Measurements from ENCODE around the gene RHBDL3.

RHBDL3 gene

DNA sequence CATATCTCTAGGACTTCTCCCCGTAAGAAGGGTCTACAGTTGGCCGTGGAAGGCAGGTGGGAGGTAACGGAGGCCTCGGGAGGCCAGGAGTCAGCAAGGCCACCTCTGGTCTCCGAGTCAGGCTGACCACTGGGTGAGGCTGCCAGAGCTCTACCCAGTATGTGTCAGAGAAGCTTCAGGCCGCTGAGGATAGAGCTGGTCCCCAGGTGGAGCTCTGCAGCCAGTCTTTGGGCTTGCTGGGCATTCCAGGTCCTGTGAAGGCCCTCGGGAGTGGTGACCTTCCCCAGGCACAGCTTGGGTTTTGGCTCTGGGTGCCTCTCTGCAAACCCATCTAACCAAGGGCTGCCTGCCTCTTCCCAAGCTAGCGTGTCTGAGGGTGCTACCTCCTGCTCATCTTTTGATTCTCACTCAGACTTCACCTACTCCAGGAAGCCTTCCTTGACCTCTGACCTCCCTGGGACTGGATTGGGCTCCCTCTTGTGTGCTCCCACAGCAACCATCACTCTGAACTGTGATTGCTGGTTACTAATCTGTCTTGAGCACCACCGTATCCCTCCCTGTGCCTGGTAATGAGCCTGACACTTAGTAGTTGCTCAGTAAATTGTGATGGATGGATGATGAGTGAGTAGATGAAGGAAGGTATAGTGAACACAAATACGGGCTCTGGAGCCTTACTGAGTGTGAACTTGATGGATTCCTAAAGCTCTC, 22.3 kb downstream of the RHBDL3 start:
- DNase-seq (ENCODE audit: low read depth): no peak
- TF ChIP-seq, protein P1, sequence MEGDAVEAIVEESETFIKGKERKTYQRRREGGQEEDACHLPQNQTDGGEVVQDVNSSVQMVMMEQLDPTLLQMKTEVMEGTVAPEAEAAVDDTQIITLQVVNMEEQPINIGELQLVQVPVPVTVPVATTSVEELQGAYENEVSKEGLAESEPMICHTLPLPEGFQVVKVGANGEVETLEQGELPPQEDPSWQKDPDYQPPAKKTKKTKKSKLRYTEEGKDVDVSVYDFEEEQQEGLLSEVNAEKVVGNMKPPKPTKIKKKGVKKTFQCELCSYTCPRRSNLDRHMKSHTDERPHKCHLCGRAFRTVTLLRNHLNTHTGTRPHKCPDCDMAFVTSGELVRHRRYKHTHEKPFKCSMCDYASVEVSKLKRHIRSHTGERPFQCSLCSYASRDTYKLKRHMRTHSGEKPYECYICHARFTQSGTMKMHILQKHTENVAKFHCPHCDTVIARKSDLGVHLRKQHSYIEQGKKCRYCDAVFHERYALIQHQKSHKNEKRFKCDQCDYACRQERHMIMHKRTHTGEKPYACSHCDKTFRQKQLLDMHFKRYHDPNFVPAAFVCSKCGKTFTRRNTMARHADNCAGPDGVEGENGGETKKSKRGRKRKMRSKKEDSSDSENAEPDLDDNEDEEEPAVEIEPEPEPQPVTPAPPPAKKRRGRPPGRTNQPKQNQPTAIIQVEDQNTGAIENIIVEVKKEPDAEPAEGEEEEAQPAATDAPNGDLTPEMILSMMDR (conservative IDR thresholded peaks at IDR 0.05; ENCODE audit: control insufficient read depth, insufficient read depth, low read depth, low read length): no peak
- H3K4me3 ChIP-seq (ENCODE audit: control insufficient read depth, low read depth, low read length): no peak overlapping the region

DNA sequence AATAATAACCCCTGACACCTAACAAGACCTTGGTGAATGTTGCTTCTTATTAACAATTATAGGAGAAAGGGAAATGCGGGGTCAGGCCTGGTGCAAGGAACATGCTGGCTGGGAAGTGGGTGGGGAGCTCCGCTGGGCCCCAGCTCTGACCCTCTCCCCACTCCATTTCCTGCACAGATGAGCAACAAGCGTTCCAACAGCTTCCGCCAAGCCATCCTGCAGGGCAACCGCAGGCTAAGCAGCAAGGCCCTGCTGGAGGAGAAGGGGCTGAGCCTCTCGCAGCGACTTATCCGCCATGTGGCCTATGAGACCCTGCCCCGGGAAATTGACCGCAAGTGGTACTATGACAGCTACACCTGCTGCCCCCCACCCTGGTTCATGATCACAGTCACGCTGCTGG, 23.0 kb downstream of the RHBDL3 start:
- TF ChIP-seq, protein P1 (conservative IDR thresholded peaks at IDR 0.05; ENCODE audit: control insufficient read depth, insufficient read depth, low read depth, low read length): no peak
- no peak for DNase-seq (ENCODE audit: low read depth)
- no peak overlapping the region for H3K4me3 ChIP-seq (ENCODE audit: control insufficient read depth, low read depth, low read length)

DNA sequence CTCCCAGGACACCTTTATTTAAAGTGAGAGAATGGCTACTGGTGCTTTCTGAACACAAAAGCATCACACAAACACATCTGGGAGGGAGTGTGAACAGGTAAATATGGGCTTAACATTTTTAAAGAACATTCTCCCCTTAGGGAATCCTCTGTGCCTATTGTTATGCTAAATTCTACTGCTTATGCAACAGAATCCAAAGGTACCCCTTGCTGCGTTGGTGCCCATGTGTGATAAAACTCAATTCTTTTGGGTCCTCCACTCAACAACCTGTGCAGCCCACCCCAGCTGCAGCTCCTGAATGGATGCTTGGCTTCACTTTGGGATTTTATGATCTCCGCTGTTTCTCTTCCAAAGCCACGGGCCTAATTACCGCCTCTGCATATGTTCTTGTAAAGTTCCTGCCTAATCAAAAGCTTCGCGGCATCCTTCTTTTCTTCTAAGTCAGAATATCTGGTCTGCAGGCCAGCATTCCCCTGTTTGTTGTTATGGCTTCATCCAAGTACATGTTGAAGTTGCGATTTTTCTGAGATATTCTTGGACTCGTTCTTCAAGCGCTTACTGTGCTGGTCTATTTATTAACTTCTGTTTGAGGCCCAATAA, 23.9 kb downstream of the RHBDL3 start:
- H3K4me3 ChIP-seq (ENCODE audit: control insufficient read depth, low read depth, low read length): no peak overlapping the region
- TF ChIP-seq, protein P1 (conservative IDR thresholded peaks at IDR 0.05; ENCODE audit: control insufficient read depth, insufficient read depth, low read depth, low read length): no peak
- no peak for DNase-seq (ENCODE audit: low read depth)

DNA sequence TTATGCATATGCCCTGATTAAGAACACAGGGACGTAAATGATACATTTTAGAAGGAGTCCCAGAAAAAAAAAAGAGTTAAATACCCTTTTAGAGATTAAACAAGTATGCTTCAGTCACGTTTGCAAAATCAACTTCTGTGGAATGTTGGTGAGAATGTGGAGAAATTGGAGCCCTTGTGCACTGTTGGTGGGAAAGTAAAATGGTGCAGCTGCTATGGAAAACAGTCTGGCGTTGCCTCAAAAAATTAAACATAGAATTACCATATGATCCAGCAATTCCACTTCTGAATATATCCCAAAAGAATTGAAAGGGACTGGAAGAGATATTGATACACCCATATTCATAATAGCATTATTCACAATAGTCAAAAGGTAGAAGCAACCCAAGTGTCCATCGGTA, 26.5 kb downstream of the RHBDL3 start:
- DNase-seq (ENCODE audit: low read depth): no peak
- TF ChIP-seq, protein P1 (conservative IDR thresholded peaks at IDR 0.05; ENCODE audit: control insufficient read depth, insufficient read depth, low read depth, low read length): no peak
- H3K4me3 ChIP-seq (ENCODE audit: control insufficient read depth, low read depth, low read length): no peak overlapping the region

DNA sequence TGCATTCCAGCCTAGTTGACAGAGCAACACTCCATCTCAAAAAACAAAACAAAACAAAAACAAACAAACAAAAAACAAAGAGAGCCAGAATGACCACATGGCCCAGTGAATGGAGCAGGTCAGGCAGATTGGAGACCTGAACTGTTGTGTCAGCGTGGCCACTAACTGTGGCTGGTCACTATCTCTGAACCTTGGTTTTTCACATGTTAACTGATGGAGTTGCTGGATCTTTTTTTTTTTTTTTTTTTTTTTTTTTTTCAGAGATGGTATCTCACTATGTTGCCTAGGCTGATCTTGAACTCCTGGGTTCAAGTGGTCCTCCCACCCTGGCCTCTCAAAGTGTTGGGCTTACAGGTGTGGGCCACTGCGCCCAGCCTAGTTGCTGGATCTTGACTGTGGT, 31.8 kb downstream of the RHBDL3 start:
- no peak overlapping the region for H3K4me3 ChIP-seq (ENCODE audit: control insufficient read depth, low read depth, low read length)
- DNase-seq (ENCODE audit: low read depth): no peak
- TF ChIP-seq, protein P1 (conservative IDR thresholded peaks at IDR 0.05; ENCODE audit: control insufficient read depth, insufficient read depth, low read depth, low read length): no peak

DNA sequence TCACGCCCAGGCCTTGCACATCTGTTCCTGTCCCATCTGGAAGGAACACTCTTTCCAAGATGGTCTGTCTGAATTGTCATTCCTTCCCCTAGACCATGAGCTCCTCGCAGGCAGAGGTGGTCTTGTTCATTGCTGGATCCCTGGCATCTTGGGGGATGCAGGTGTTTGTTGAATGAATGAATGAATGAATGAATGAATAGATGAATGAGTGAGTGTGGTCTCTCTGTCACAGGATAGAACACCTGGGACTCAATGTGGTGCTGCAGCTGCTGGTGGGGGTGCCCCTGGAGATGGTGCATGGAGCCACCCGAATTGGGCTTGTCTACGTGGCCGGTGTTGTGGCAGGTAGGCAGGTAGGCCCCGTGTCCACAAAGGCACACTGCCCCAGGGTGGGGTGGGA, 32.2 kb downstream of the RHBDL3 start:
- TF ChIP-seq, protein P1 (conservative IDR thresholded peaks at IDR 0.05; ENCODE audit: control insufficient read depth, insufficient read depth, low read depth, low read length): no peak
- no peak for DNase-seq (ENCODE audit: low read depth)
- H3K4me3 ChIP-seq (ENCODE audit: control insufficient read depth, low read depth, low read length): no peak overlapping the region

All from fibroblast of mammary gland (primary cell).